H9 (cell line): ENCODE results near the gene HEATR5A. TPM values are rescaled to one million over a fixed set of nuclear protein-coding genes. Genes with fewer than 3 reads are reported as not detected.

Experiments
- DNase-seq: peaks from one replicate; pipeline ENCODE4 v3.0.0-alpha.2; 2017
- H2AFZ ChIP-seq: one replicate; pipeline ENCODE4 v1.6.1; 2013; ENCODE audit warnings: mild to moderate bottlenecking, low read length, control low read depth, moderate library complexity
- H2AK5ac ChIP-seq: 2 replicates; pipeline ENCODE4 v1.6.1; 2013; ENCODE audit warnings: low read length, control low read depth, mixed read lengths; ENCODE audit not compliant: insufficient read length
- H2BK120ac ChIP-seq: one replicate; pipeline ENCODE4 v1.6.1; 2013; ENCODE audit warnings: low read depth, mild to moderate bottlenecking, low read length, control low read depth, inconsistent platforms; ENCODE audit not compliant: poor library complexity, severe bottlenecking
- H2BK12ac ChIP-seq: 2 replicates; pipeline ENCODE4 v1.6.1; 2013; ENCODE audit warnings: low read length, control low read depth, mixed read lengths, low read depth; ENCODE audit not compliant: insufficient read length
- H2BK15ac ChIP-seq: 2 replicates; pipeline ENCODE4 v1.6.1; 2013; ENCODE audit warnings: low read depth, low read length, control low read depth
- H2BK20ac ChIP-seq: one replicate; pipeline ENCODE4 v1.6.1; 2013; ENCODE audit warnings: low read depth, mild to moderate bottlenecking, low read length, control low read depth, inconsistent platforms; ENCODE audit not compliant: poor library complexity, severe bottlenecking
- H2BK5ac ChIP-seq: 2 replicates; pipeline ENCODE4 v1.6.1; 2013; ENCODE audit warnings: low read length, control low read depth, mixed read lengths; ENCODE audit not compliant: insufficient read length
- H3K14ac ChIP-seq: 2 replicates; pipeline ENCODE4 v1.6.1; 2013; ENCODE audit warnings: low read length, control low read depth; ENCODE audit not compliant: insufficient read depth
- H3K18ac ChIP-seq: 2 replicates; pipeline ENCODE4 v1.6.1; 2013; ENCODE audit warnings: low read depth, mild to moderate bottlenecking, mixed read lengths, low read length, control low read depth; ENCODE audit not compliant: insufficient read length
- H3K23ac ChIP-seq: 2 replicates; pipeline ENCODE4 v1.6.1; 2013; ENCODE audit warnings: low read length, control low read depth, mixed read lengths, low read depth; ENCODE audit not compliant: insufficient read length
- H3K23me2 ChIP-seq: 2 replicates; pipeline ENCODE4 v1.6.1; 2013; ENCODE audit warnings: low read depth, mild to moderate bottlenecking, mixed read lengths, low read length, control low read depth; ENCODE audit not compliant: insufficient read length, poor library complexity, severe bottlenecking
- H3K27ac ChIP-seq: 2 replicates; pipeline ENCODE4 v1.5.1; 2013; ENCODE audit warnings: low read length, control low read depth, mixed read lengths, low read depth; ENCODE audit not compliant: insufficient read length
- H3K27me3 ChIP-seq: 2 replicates; pipeline ENCODE4 v1.6.1; 2013; ENCODE audit warnings: low read length, control low read depth, inconsistent platforms; ENCODE audit not compliant: insufficient read depth
- H3K4ac ChIP-seq: 2 replicates; pipeline ENCODE4 v1.6.1; 2013; ENCODE audit warnings: low read depth, mild to moderate bottlenecking, control low read depth, inconsistent platforms, low read length, moderate library complexity
- H3K4me1 ChIP-seq: 2 replicates; pipeline ENCODE4 v1.6.1; 2013; ENCODE audit warnings: low read length, control low read depth, inconsistent platforms; ENCODE audit not compliant: insufficient read depth
- H3K4me2 ChIP-seq: 2 replicates; pipeline ENCODE4 v1.6.1; 2013; ENCODE audit warnings: low read length, control low read depth, mixed read lengths; ENCODE audit not compliant: insufficient read length, insufficient read depth
- H3K56ac ChIP-seq: 2 replicates; pipeline ENCODE4 v1.6.1; 2013; ENCODE audit warnings: low read depth, mild to moderate bottlenecking, mixed read lengths, low read length, control low read depth; ENCODE audit not compliant: insufficient read length
- H3K79me1 ChIP-seq: 2 replicates; pipeline ENCODE4 v1.6.1; 2013; ENCODE audit warnings: low read depth, mild to moderate bottlenecking, moderate library complexity, low read length, control low read depth, inconsistent platforms; ENCODE audit not compliant: insufficient read depth, poor library complexity, severe bottlenecking
- H3K79me2 ChIP-seq: 2 replicates; pipeline ENCODE4 v1.6.1; 2013; ENCODE audit warnings: low read length, control low read depth, inconsistent platforms; ENCODE audit not compliant: insufficient read depth
- H3K9ac ChIP-seq: 2 replicates; pipeline ENCODE4 v1.6.1; 2013; ENCODE audit warnings: low read length, control low read depth, mixed read lengths; ENCODE audit not compliant: insufficient read length; ENCODE audit errors: extremely low read depth
- H3K9me3 ChIP-seq: one replicate; pipeline ENCODE4 v1.6.1; 2013; ENCODE audit warnings: low read depth, low read length, inconsistent platforms; ENCODE audit not compliant: control insufficient read depth
- H3T11ph ChIP-seq: one replicate; pipeline ENCODE4 v1.6.1; 2013; ENCODE audit warnings: mild to moderate bottlenecking, low read length, control low read depth, inconsistent platforms
- H4K20me1 ChIP-seq: one replicate; pipeline ENCODE4 v1.6.1; 2013; ENCODE audit not compliant: control insufficient read depth, insufficient read length, insufficient read depth
- H4K5ac ChIP-seq: 2 replicates; pipeline ENCODE4 v1.6.1; 2013; ENCODE audit warnings: low read depth, mild to moderate bottlenecking, mixed read lengths, low read length, control low read depth; ENCODE audit not compliant: insufficient read length
- H4K8ac ChIP-seq: replicated peaks from 2 replicates; pipeline ENCODE4 v1.6.1; 2013; ENCODE audit warnings: low read length, control low read depth, mixed read lengths, low read depth; ENCODE audit not compliant: insufficient read length
- H4K91ac ChIP-seq: 2 replicates; pipeline ENCODE4 v1.6.1; 2013; ENCODE audit warnings: low read depth, mild to moderate bottlenecking, moderate library complexity, mixed read lengths, low read length, control low read depth; ENCODE audit not compliant: insufficient read length
- H3K27ac Mint-ChIP-seq, 3 experiments: 2 replicates in 2 of 3; 3 replicates in 1 of 3; pipeline ENCODE4 v1.8.0; 2020 to 2021; ENCODE audit warnings: mixed read lengths in 3 of 3, mild to moderate bottlenecking in 1 of 3, moderate library complexity in 1 of 3
- H3K27me3 Mint-ChIP-seq: 2 replicates; pipeline ENCODE4 v1.8.0; 2021; ENCODE audit warnings: low read depth, mild to moderate bottlenecking, moderate library complexity, mixed read lengths
- H3K36me3 Mint-ChIP-seq, 3 experiments: 2 replicates in 2 of 3; 3 replicates in 1 of 3; pipeline ENCODE4 v1.8.0; 2020 to 2021; ENCODE audit warnings: low read depth in 3 of 3, mixed read lengths in 3 of 3; ENCODE audit not compliant: insufficient read depth in 1 of 3
- H3K4me1 Mint-ChIP-seq, 2 experiments: 2 replicates each; pipeline ENCODE4 v1.8.0; 2020; ENCODE audit warnings: mixed read lengths in 2 of 2
- H3K4me3 Mint-ChIP-seq, 2 experiments: 2 replicates in 1 of 2; 3 replicates in 1 of 2; pipeline ENCODE4 v1.8.0; 2020 to 2021; ENCODE audit warnings: mild to moderate bottlenecking in 2 of 2, mixed read lengths in 2 of 2, moderate library complexity in 1 of 2
- H3K9me3 Mint-ChIP-seq, 2 experiments: 2 replicates in 1 of 2; 3 replicates in 1 of 2; pipeline ENCODE4 v1.8.0; 2020; ENCODE audit warnings: mild to moderate bottlenecking in 2 of 2, mixed read lengths in 2 of 2, moderate library complexity in 1 of 2
- WGBS: extraction: QIAGEN DNeasy Blood & Tissue Kit; methylation state at CpG from one replicate; pipeline ENCODE4 v1.1.7; 2013; ENCODE audit warnings: missing lambda C conversion rate, low lambda C conversion rate, mixed read lengths; ENCODE audit not compliant: insufficient read length; ENCODE audit errors: extremely low coverage; 5-methylcytosine and 5-hydroxymethylcytosine counted together
- total RNA-seq: library from RNA; stranded (reverse); gene quantifications from 2 replicates; pipeline ENCODE4 v1.2.1, GENCODE V29; 2021
- TF ChIP-seq, protein P1 (sequence below): fragments of 200-600 bp; sonication (generic); conservative IDR thresholded peaks from 3 replicates; pipeline ENCODE4 v1.8.0; 2021; ENCODE audit warnings: antibody characterized with exemption, mild to moderate bottlenecking

The HEATR5A gene
- total RNA-seq, 1 experiment from 2014 or later, result 21.2 TPM

DNA sequence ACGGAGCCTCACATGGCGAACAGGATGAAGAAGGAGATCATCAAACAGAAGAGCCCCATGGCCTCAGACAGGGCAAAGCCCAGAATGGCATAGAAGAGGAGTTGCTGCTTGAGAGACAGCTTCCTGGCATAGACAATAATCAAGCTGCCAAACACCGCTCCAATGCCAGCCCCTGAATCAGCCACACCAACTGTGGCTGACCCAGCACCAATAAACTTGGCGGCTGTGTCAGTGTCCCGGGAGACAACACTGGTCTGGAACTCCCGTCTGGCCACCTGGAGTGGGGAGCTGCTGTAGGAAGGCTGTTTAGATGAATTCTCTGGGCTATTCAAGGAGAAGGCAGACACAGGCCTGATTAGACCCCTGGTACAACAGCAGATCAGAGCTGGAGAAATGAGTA lies 100.1 kb downstream of the HEATR5A start:
- WGBS, result no CpG with 5 or more reads among the region's 6 CpGs
- no peak overlapping the region for H4K8ac ChIP-seq
- Mint-ChIP-seq H3K27me3 (no peaks in the 10 kb centered on the region; the same call in 1 of the 2 replicates), H3K4me3 (no peak overlapping the region), H3K4me1 (peaks cover 5% of the 10 kb centered on the region in 2 experiments), H3K9me3 (no peaks in the 10 kb centered on the region), H3K27ac (peak overlapping the region in 2 of 3 experiments; percentile 34 to 49; a peak in 3 of 7 replicates), H3K36me3 (peaks cover 0 to 2% (median 0%) of the 10 kb centered on the region in 3 experiments; a peak in 4 of 7 replicates)
- H3K9me3 ChIP-seq, result no peaks in the 10 kb centered on the region
- H3K18ac ChIP-seq, result no peak overlapping the region
- no peak overlapping the region for H2AFZ ChIP-seq
- H3K4me2 ChIP-seq, result no peak overlapping the region
- no peak overlapping the region for H2BK120ac ChIP-seq
- H4K5ac ChIP-seq, result no peak overlapping the region
- H3K4me1 ChIP-seq, result no peaks in the 10 kb centered on the region
- no peak overlapping the region for H2BK20ac ChIP-seq
- H4K20me1 ChIP-seq, result no peaks in the 10 kb centered on the region
- H3K27me3 ChIP-seq, result no peaks in the 10 kb centered on the region
- no peak overlapping the region for H2BK15ac ChIP-seq
- H3K4ac ChIP-seq, result no peak overlapping the region
- no peak for DNase-seq
- H3K23me2 ChIP-seq, result no peaks in the 10 kb centered on the region
- no peak overlapping the region for H3K23ac ChIP-seq
- no peak overlapping the region for H4K91ac ChIP-seq
- H3T11ph ChIP-seq, result no peak overlapping the region
- H3K56ac ChIP-seq, result no peak overlapping the region
- H2BK12ac ChIP-seq, result no peak overlapping the region
- no peak overlapping the region for H3K27ac ChIP-seq
- no peak overlapping the region for H3K9ac ChIP-seq
- TF ChIP-seq, protein P1, sequence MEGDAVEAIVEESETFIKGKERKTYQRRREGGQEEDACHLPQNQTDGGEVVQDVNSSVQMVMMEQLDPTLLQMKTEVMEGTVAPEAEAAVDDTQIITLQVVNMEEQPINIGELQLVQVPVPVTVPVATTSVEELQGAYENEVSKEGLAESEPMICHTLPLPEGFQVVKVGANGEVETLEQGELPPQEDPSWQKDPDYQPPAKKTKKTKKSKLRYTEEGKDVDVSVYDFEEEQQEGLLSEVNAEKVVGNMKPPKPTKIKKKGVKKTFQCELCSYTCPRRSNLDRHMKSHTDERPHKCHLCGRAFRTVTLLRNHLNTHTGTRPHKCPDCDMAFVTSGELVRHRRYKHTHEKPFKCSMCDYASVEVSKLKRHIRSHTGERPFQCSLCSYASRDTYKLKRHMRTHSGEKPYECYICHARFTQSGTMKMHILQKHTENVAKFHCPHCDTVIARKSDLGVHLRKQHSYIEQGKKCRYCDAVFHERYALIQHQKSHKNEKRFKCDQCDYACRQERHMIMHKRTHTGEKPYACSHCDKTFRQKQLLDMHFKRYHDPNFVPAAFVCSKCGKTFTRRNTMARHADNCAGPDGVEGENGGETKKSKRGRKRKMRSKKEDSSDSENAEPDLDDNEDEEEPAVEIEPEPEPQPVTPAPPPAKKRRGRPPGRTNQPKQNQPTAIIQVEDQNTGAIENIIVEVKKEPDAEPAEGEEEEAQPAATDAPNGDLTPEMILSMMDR, result no peak
- H2AK5ac ChIP-seq, result no peak overlapping the region
- no peak overlapping the region for H3K14ac ChIP-seq
- H3K79me2 ChIP-seq, result no peaks in the 10 kb centered on the region
- H3K79me1 ChIP-seq, result no peaks in the 10 kb centered on the region
- H2BK5ac ChIP-seq, result no peak overlapping the region
